PC-9 (cell line): ENCODE data around the gene FSTL1.

Source experiments
- CTCF ChIP-seq: fragments of 200-600 bp; sonication (generic); conservative IDR thresholded peaks from 2 replicates; pipeline ENCODE4 v1.6.1; 2017; ENCODE audit warnings: mixed run types, antibody characterized with exemption, mild to moderate bottlenecking, moderate library complexity
- EZH2 ChIP-seq: fragments of 200-600 bp; sonication (generic); IDR thresholded peaks from 2 replicates; pipeline ENCODE4 v1.8.0; 2017; ENCODE audit warnings: antibody characterized with exemption, low read depth

GRCh38 chr3:120452816-120453215, 2.0 kb upstream of the FSTL1 start:
- TF ChIP-seq CTCF (no peak), EZH2 (no peak)
